Endothelial cell of hepatic sinusoid (primary cell): ENCODE results near the gene OR52I1.

Experiments used
- in situ Hi-C: cut with HindIII; loops from 2 replicates; pipeline ENCODE4 v1.10.0; 2017; ENCODE audit warnings: low sequenced_read_pairs

Gene OR52I1

DNA sequence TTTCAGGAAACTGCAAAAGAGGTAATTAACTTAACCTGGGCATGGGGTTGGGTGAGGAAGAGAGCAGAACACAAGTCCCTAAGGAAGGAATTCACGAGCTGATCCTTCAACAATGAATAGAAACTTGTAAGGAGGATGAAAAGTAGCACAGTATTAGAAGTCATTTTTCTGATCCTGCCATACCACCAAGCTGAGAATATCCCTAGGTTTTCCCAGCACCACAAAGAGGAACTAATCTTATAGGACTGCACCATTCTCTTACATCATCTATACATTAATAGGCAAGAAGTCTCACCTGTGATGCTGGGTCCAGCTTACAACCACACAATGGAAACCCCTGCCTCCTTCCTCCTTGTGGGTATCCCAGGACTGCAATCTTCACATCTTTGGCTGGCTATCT is at the start of gene OR52I1:
Gene OR52I1 (plus strand): TSS at position 301 of the 400 bp plus-strand sequence. CDS start 0 bp downstream, at position 301.
- in situ Hi-C loops = no loop called here

- in situ Hi-C loops = no loop called here
These were observed 48.9 kb upstream of the OR52I1 start, which contains the start of gene OR52M1 for GRCh38 chr11:4544891-4545290. OR52M1 (plus strand) TSS chr11:4545191; CDS start chr11:4545191, 0 bp downstream.

DNA sequence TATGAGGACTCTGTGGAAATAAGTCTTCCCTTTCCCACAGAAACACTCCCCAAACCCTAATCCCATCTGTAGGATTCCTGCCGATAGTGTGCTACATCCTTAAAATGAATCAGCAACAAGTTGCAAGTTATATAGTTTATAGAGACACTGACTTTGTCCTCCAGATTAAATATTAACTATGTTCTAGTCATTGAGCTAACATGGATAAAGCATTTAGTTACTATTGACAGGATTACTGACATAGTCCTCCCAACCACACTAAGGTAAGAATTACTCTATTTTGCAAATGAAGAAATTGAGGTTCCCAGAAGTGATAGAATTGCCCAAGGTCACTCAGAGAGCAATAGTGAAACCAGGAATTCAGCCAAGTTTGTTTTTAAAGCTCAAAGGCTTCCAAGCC is 47.0 kb upstream of the OR52I1 start:
- in situ Hi-C loops = no loop called here

GRCh38 chr11:4547416-4547815 is 46.4 kb upstream of the OR52I1 start:
- in situ Hi-C loops = no loop called here

DNA sequence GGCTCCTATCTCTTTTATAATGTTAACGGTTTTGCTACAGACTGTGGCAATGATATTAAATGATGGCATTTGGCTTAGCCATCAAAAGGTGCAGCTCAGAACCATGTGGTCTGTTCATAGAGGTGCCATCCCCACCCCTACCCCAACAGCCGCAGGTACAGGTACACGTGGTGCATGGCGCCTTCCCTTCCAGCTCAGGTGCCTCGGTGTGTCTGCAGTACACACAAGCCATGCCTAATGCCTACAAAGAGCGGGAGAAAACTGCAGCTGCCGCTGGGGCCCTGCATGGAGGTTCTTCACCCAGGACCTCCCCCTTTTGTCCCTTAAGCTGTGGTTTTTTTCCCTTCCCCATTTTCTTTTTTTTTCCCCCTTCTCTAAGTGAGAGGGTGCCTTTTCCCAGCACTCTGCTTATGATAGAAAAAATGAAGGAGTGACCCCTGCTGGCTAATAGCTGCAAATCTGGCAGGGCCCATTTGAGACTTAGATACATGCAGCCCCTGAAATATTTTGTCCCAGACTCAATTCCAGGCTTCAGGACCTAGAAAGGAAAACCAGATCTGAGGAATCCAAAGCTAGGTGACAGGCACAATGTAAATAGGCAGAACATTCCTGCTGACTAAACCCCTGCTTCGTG is 42.4 kb upstream of the OR52I1 start:
- in situ Hi-C loops = no loop called here

GRCh38 chr11:4559527-4560440 is 34.1 kb upstream of the OR52I1 start:
- in situ Hi-C loops = no loop called here

GRCh38 chr11:4560467-4560866 is 33.4 kb upstream of the OR52I1 start:
- in situ Hi-C loops = no loop called here

GRCh38 chr11:4565371-4565770 is 28.5 kb upstream of the OR52I1 start:
- in situ Hi-C loops = no loop called here

DNA sequence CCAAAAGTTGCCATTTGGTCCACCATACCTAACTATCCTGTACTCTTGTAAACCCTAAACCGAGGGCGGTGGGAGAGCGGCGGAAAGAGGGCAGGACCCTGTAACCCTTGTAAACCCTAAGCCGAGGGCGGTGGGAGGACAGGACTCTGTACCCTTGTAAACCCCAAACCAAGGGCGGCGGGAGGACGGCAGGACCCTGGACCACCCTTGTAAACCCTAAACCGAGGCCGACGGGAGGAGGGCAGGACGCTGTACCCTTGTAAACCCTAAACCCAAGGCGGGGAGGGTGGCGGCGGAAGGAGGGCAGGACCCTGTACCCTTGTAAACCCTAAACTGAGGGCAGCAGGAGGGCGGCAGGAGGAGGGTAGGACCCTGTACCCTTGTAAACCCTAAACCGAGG is 24.8 kb upstream of the OR52I1 start:
- in situ Hi-C loops = no loop called here

DNA sequence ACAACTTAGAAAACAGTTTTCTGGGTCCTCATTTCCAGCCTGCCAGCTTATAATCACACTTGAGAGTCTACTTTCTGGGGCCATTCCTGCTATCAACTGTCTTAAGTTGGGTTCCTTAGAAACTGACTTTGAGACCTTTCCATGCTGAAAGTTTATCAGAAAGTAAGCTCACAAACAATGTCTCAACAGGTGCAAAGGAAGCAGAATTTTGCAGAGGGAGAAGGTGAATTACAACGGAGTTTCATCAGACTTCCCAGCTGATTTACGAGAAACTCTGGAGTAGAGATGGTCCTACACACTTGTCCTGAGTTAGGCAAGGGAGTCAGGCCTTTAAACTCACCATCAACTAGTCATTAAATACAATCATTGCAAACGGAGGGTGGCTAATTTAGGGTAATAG is 17.0 kb upstream of the OR52I1 start:
- in situ Hi-C loops = no loop called here

DNA sequence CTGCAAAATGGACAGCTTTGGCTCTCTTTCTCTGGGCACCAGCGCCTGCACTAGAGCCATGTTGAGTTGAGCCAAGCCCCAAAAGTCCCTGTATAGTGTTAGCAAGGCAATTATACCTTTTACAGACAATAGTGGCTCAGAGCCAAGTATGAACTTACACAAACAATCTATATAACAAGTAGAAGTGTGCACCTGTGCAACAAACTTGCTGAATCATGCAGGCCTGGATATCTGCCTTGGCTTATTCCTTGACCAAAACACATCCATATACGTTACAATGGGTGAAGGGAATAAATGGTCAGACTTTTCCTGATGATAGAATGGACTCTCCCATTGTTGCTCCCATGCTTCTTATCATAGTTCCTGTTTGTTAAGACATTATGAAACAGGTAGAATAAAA is 16.1 kb upstream of the OR52I1 start:
- in situ Hi-C loops = no loop called here

GRCh38 chr11:4578624-4579023 is 15.2 kb upstream of the OR52I1 start:
- in situ Hi-C loops = no loop called here

DNA sequence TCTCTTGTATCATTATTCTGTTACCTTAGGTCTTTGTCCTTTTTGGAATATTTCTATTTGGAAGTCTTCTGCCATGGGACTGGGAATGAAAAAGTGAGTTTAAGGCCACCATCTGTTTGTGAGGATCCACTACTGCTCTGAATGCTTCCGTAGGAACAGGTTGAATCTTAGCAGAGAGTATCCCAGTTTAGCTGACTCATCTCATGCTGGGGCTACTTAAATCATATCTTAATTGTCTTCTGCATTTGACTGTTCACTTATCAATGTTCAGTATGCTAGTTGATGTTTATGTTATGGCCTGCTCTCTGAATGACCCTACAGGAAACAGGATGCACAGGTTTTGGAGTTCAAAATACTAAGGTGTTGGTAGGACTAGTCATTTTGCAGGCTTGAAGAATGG is 13.7 kb upstream of the OR52I1 start:
- in situ Hi-C loops = no loop called here

DNA sequence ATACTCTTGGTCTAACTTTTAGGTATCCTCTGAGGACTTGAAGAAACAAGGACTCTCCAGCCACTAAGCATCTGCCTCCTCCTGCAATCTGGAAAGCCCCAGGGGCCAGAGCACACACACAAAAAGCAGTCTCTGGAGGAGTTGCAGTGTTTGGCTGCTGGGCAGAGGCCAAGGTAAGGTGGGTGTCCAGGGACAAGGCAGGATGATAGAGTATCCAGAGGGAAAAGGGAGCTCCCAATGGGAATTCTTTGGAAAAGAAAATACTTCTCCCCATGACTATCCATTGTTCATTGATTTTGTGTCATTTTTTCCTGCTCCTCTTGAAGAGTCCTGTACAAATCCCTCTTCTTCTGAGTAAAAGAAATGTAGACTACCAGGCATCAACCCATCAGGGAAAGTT is 12.4 kb upstream of the OR52I1 start, which contains the start of gene OR52I2:
Gene OR52I2 (plus strand): TSS at position 301 of the 400 bp plus-strand sequence.
- in situ Hi-C loops = no loop called here

GRCh38 chr11:4589017-4589416 is 4.8 kb upstream of the OR52I1 start:
- in situ Hi-C loops = no loop called here

DNA sequence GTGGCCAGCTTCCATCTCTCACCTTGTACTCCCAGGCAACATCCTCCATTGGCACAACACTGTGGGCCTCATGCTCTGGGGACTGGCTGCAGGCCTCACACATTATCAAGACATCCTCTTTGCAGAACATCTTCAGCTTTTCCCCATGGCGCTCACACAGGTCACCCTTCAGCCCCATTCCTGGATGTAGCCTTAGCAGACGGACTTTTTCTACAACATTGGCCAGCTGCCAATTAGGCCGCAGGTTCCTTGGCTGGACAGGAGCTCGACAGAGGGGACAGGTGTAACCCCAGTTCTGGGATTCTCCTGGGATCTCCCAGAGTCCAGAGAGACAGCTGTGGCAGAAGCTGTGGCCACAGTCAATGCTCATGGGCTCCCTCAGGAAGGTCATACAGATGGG is 11.2 kb downstream of the OR52I1 start:
- in situ Hi-C loops = no loop called here

- in situ Hi-C loops = no loop called here
These were observed 12.6 kb downstream of the OR52I1 start for GRCh38 chr11:4606231-4607015.

DNA sequence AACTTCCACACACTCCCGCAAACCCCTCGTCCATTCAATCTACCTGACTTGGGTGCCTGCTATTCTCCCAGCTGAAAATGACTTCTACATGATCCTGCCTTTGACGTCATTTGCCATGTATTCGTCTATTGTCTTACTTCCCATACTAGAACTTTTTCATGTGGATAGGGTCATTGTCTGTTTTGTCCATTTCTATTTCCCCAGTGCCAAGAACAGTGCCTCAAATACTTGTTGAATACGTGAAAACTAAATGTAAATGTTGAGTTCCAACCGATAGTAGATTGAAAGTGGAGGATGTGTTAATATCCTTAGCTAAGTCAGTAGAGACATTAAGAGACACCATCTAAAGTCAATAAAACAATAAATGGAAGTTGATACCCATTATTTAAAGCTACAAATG is 13.3 kb downstream of the OR52I1 start:
- in situ Hi-C loops = no loop called here

GRCh38 chr11:4607781-4608666 is 14.2 kb downstream of the OR52I1 start, which contains the start of gene TRIM68:
TRIM68 (minus strand) TSS chr11:4608231; CDS start chr11:4605504, 2,727 bp downstream.
- in situ Hi-C loops = no loop called here

DNA sequence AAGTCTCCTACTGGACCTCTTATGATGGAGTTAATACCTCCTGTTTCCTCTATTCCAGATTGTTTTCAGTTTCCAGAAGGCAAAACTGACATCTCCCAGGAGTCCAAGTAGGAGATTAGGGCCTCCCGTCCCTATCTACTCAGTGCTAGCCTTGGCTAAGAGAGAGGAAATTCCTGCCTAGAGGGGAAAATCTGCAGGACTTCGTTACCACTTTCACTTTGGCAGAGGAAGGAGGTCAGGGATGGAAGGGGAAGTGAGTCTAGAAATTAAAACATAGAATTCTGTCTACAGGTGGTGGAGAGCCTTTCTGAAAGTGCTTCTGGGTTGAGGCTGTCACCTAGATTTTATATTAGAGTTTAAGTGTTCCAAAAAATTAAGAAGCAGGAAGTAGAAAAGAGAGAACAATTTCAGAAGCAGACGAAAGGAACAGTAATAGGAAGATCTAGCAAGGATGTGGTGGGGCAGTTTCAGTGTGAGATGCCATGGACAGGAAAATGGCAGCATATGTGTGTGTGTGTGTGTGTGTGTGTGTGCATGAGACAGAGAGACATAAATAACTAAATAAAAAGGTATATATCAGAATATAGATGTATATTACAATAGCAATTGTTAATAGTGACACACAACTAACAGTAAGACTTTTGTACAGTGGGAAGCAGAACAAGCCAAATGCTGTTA is 16.6 kb downstream of the OR52I1 start:
- in situ Hi-C loops = no loop called here
